SJCRH30 (cell line): ENCODE measurements around the gene ARL14EPL. TPM values are rescaled to one million over a fixed set of nuclear protein-coding genes. Genes with fewer than 3 reads are reported as not detected.

Source experiments
- DNase-seq, 2 experiments: peaks; one replicate each; pipeline ENCODE4 v3.0.0-alpha.2; 2015 to 2020
- H3K27ac ChIP-seq: fragments of 250-450 bp; sonication (Bioruptor Pico); 2 replicates; pipeline ENCODE4 v1.5.1; 2020; ENCODE audit warnings: mild to moderate bottlenecking, moderate library complexity
- H3K27me3 ChIP-seq: fragments of 250-450 bp; sonication (Bioruptor Pico); 2 replicates; pipeline ENCODE4 v1.5.1; 2020; ENCODE audit warnings: mild to moderate bottlenecking, moderate library complexity
- H3K36me3 ChIP-seq: fragments of 250-450 bp; sonication (Bioruptor Pico); 2 replicates; pipeline ENCODE4 v1.5.1; 2020; ENCODE audit warnings: mild to moderate bottlenecking, moderate library complexity
- H3K4me1 ChIP-seq: fragments of 250-450 bp; sonication (Bioruptor Pico); 2 replicates; pipeline ENCODE4 v1.5.1; 2020; ENCODE audit warnings: mild to moderate bottlenecking, moderate library complexity
- H3K4me3 ChIP-seq: fragments of 250-450 bp; sonication (Bioruptor Pico); 2 replicates; pipeline ENCODE4 v1.5.1; 2020; ENCODE audit warnings: mild to moderate bottlenecking, moderate library complexity
- H3K9me3 ChIP-seq: fragments of 250-450 bp; sonication (Bioruptor Pico); replicated peaks from 2 replicates; pipeline ENCODE4 v1.5.1; 2020; ENCODE audit warnings: mild to moderate bottlenecking, moderate library complexity
- total RNA-seq: library from RNA; depleted of rRNA; stranded (reverse); fragments of >200 nt; shearing (Covaris generic); gene quantifications from 2 replicates; pipeline ENCODE4 v1.2.3, GENCODE V29; 2014; rRNA removed

The ARL14EPL gene
- total RNA-seq, result 0.06 and 0.66 TPM in 2 replicates

DNA sequence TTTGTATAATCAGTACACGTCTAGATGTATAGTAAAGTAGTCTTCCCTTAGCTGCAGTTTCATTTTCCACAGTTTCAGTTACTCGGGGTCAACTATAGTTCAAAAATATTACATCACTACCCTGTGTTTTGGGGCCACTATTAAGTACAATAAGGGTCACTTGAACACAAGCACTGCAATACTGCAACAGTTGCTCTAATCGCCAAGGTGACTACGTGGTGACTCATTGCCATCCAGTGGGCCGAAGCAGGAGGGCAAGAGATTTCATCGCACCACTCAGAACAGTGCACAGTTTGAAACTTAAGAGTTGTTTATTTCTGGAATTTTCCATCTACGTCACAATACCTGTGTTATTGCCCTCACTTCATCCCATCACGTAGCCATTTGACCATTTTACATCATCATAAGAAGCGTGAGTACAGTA is at the start of gene ARL14EPL:
ARL14EPL (plus strand) TSS at position 379 of the 424 bp plus-strand sequence. CDS start 18,994 bp downstream, outside the sequence.
- Histone ChIP-seq H3K36me3 (no peaks in the 10 kb centered on the region), H3K27ac (peak within 1 kb of the TSS; percentile 26; the same call in 1 of the 2 replicates), H3K27me3 (no peaks in the 10 kb centered on the region; the same call in 1 of the 2 replicates), H3K9me3 (0 out of 2 replicates have a peak, but pooled peaks cover 3% of the 10 kb centered on the region), H3K4me1 (peaks cover 12% of the 10 kb centered on the region), H3K4me3 (no peak within 1 kb of the TSS)
- peak; percentile 75 to 87 for DNase-seq

DNA sequence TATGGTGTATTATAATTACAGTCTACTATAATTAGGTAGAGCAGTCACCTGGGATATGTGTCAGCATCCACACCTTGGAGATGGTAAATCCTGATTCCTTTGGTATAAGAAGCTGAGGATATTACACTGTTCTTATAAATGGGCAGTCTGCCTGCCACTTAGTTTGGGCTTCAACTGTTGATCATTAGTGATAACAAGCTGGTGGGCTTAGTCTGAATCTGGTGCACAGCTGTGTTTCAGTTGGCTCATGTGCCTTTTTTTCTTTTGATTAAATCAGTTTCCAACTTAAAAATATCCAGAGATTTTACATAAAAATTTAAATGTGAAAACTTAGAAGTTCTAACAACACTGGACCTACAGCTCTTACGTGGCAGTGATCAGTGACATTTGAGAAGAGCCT is 48.8 kb upstream of the ARL14EPL start:
- no peak for DNase-seq
- H3K27me3 ChIP-seq, result no peaks in the 10 kb centered on the region
- no peak overlapping the region for H3K4me3 ChIP-seq
- peaks cover 2% of the 10 kb centered on the region; the same call in 1 of the 2 replicates for H3K4me1 ChIP-seq
- no peaks in the 10 kb centered on the region for H3K9me3 ChIP-seq
- no peaks in the 10 kb centered on the region for H3K36me3 ChIP-seq
- no peak overlapping the region for H3K27ac ChIP-seq

DNA sequence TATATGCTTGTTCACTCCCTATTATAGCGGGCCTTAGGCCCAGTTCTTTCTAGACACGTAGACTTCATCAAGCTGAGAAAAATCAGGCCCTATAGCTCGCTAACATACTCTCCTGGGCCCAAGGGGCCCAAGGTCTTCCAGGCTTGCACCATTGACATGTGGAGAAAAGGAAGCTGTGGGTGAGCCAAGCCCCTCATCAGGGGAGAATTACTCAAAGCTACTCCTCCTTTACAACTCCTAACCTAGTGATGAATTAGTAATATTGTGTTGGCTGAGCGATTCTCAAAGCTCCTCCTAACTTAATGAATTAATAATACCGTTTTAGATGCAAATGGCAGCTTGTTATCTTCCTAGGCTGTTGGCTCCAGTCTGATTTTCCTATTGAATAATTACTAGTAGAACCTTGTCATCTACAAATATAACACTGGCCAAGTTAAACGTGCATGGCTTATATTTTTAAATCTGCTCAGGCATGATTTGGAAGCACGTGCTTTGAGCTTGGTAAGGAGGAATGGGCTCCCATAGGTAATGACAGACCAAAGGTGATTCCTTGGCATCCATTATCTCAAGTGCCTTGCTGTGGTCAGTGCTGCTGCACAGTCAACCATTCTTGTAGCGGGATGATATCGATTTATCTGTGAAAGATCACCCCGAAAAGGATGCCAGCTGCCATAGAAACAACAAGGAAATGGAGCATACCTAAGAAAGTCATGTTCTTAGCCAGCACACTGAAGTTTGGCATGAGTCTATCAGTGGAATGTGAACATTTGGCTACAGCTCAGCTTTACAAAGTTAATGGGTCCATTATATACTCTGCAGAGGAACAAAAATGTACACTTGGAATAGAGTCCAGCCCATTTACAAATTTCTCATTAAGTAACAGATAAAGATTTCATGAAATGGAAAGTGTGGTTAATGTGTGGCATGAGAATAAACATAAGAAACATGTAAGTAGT is 46.2 kb upstream of the ARL14EPL start:
- Histone ChIP-seq H3K4me3 (no peak overlapping the region), H3K27ac (no peak overlapping the region), H3K36me3 (no peaks in the 10 kb centered on the region), H3K4me1 (no peaks in the 10 kb centered on the region), H3K27me3 (no peaks in the 10 kb centered on the region), H3K9me3 (no peaks in the 10 kb centered on the region)
- DNase-seq, result no peak

DNA sequence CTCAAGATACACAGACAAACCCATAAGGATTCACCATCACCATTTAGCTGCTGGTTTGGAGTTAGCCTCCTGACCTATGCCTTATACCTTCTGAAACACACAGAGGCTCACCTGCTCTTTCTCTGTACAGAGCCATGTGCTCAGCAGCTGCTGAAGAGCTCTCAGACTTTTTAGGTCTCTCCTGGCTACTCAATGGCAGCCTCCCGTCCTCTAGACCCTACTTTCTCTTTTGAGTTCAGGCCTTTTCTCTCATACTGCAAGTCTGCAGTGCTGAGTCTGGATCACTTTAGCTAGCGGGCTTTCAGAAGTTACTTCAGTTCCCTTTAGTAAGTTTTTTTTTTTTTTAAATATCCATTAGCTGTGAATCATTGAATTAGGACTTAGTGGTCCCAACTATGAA is 44.3 kb upstream of the ARL14EPL start:
- no peaks in the 10 kb centered on the region for H3K36me3 ChIP-seq
- H3K27ac ChIP-seq, result no peak overlapping the region
- peak in 1 of 2 experiments; percentile 9 for DNase-seq
- H3K9me3 ChIP-seq, result no peaks in the 10 kb centered on the region
- H3K4me3 ChIP-seq, result no peak overlapping the region
- H3K4me1 ChIP-seq, result no peaks in the 10 kb centered on the region
- no peaks in the 10 kb centered on the region for H3K27me3 ChIP-seq

DNA sequence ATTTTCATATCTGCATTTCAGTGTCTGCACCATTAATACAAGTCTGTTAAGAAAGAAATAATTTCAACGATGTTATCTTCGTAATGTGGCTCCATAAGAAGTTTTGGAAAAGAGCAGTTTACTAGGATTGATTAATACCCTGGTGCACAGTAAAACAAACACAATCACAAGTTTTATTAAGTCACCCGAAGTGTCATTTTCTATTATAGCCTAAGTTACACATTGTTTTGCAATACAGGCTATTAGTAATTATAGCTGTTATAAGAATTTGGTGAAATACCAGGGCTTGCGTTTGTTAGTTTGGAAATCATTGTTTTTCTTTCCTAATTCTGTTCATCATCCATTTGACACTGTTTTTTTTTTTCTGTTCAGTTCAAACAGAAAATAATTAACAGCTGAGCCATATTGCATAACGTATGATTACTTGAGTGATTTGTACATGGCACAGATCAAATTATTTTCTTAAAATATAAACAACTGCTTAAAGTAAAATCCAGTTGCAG is 39.4 kb upstream of the ARL14EPL start:
- H3K27ac ChIP-seq, result no peak overlapping the region
- no peaks in the 10 kb centered on the region for H3K9me3 ChIP-seq
- H3K4me1 ChIP-seq, result no peaks in the 10 kb centered on the region
- DNase-seq, result no peak
- H3K36me3 ChIP-seq, result no peaks in the 10 kb centered on the region
- no peak overlapping the region for H3K4me3 ChIP-seq
- H3K27me3 ChIP-seq, result no peaks in the 10 kb centered on the region

DNA sequence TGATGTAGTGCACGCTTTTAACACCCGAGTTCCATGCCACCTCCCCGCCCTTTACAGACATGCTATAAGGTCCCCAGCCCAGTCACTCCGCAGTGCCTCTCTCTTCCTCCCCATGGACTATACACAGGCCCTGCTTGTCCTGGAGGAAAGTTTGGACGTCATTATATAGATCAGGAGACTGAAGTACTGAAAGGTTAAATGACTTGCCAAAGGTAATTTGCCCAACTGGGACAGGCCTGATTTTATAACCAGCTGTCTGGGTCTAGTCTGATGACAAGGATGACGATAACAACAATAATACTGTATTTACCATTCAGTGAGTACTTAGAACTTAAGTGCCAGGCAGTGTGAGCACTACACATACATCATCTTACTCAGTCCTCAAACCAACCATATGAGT is 36.9 kb upstream of the ARL14EPL start:
- no peaks in the 10 kb centered on the region for H3K36me3 ChIP-seq
- no peaks in the 10 kb centered on the region for H3K4me1 ChIP-seq
- H3K27me3 ChIP-seq, result no peaks in the 10 kb centered on the region
- no peak overlapping the region for H3K27ac ChIP-seq
- no peaks in the 10 kb centered on the region for H3K9me3 ChIP-seq
- H3K4me3 ChIP-seq, result no peak overlapping the region
- no peak for DNase-seq

DNA sequence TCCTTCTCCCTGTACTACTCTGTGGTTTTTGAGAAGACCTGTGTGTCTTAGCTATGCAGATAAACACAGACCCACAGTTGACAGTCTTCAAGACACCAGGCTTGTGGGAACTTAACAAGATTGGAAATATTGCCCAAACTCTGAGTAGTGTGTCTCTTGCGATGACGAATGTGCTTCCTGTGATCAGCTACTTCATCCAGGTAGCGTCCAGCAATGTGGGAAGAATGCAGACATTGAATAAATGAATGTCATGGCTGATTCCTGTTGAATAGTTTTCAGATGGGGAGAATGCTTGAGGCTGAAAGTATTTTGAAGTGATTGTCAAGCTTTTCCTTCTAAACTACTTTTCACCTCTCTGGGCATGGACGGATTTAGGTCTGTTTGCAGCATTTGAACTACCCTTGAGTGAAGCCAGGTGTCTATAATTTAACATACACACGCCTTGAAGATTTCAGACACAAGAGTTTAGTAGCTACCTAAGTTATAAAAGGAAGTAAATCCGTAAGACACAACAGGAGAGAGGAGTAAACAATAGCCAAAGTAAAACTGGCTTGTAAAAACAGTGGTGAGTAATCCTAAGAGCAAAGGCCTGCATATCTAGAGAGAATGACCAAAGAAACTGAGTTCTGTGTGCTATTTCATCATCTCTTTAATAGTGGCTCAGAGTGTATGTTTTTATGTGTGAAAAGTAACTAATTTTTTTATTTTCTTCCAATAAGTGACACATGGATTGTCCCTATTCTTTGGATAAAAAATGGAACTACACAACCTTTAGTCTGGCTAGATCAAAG is 30.0 kb upstream of the ARL14EPL start:
- Histone ChIP-seq H3K4me3 (no peak overlapping the region), H3K9me3 (no peaks in the 10 kb centered on the region), H3K4me1 (no peaks in the 10 kb centered on the region), H3K36me3 (no peaks in the 10 kb centered on the region), H3K27me3 (no peaks in the 10 kb centered on the region), H3K27ac (no peak overlapping the region)
- no peak for DNase-seq

DNA sequence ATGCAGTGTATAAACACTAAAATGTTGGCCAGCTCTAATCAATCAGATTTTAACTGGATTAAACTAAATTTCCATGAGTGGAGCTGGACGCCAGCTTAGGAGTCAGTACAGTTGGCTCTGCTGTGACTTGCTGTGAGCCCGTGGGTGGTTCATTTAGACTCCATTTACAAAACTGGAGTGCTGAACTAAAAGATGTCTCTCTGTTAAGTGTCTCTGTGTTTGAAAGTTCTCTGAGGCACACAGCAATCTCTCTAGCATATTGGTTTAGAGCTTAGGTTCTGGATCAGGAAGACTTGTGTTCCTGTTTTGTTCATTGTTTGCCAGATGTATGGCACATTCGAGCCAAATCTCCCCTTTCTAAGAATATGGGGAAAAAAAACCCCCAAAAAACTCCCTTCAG is 28.0 kb upstream of the ARL14EPL start:
- no peak overlapping the region for H3K27ac ChIP-seq
- 0 out of 2 replicates have a peak, but pooled peaks cover 2% of the 10 kb centered on the region for H3K9me3 ChIP-seq
- DNase-seq, result no peak
- no peaks in the 10 kb centered on the region for H3K27me3 ChIP-seq
- H3K36me3 ChIP-seq, result no peaks in the 10 kb centered on the region
- no peaks in the 10 kb centered on the region for H3K4me1 ChIP-seq
- H3K4me3 ChIP-seq, result no peak overlapping the region

DNA sequence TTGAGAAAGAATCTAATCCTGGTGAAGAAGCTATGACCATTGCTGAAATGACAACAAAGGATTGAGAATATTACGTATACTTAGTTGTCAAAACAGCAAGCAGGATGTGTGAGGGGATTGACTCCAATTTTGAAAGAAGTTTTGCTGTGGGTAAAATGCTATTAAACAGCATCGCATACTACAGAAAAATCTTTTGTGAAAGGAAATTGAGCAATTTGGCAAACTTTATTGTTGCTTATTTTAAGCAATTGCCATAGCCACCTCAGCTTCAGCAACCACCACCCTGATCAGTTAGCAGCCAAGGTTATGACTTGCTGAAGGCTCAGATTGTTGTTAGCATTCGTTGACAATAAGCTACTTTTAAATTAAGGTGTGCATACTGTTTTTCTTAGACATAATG is 22.5 kb upstream of the ARL14EPL start:
- H3K4me3 ChIP-seq, result no peak overlapping the region
- H3K27ac ChIP-seq, result no peak overlapping the region
- DNase-seq, result no peak
- H3K9me3 ChIP-seq, result 0 out of 2 replicates have a peak, but pooled peaks cover 2% of the 10 kb centered on the region
- H3K4me1 ChIP-seq, result no peaks in the 10 kb centered on the region
- no peaks in the 10 kb centered on the region for H3K36me3 ChIP-seq
- no peaks in the 10 kb centered on the region for H3K27me3 ChIP-seq

DNA sequence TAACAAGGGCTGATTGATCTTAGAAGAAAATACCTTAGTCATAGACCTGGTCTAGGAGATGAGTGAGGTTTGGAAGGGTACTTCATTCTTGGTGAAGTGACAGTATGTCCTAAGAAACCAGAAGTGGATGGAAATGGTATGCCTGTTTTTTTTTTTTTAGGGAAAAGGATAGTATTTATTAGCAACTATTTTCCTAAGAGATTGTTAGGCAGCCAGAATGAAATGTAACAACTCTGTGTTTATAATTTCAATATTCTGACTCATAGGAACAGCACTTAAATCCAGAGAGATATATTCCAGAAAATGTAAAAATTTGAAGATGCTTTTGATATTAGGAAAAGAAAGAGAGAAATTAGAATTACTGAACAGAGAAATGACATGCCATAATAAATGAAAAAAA is 21.2 kb upstream of the ARL14EPL start:
- DNase-seq, result no peak
- Histone ChIP-seq H3K4me3 (no peak overlapping the region), H3K9me3 (0 out of 2 replicates have a peak, but pooled peaks cover 2% of the 10 kb centered on the region), H3K36me3 (no peaks in the 10 kb centered on the region), H3K4me1 (no peaks in the 10 kb centered on the region), H3K27me3 (no peaks in the 10 kb centered on the region), H3K27ac (no peak overlapping the region)

DNA sequence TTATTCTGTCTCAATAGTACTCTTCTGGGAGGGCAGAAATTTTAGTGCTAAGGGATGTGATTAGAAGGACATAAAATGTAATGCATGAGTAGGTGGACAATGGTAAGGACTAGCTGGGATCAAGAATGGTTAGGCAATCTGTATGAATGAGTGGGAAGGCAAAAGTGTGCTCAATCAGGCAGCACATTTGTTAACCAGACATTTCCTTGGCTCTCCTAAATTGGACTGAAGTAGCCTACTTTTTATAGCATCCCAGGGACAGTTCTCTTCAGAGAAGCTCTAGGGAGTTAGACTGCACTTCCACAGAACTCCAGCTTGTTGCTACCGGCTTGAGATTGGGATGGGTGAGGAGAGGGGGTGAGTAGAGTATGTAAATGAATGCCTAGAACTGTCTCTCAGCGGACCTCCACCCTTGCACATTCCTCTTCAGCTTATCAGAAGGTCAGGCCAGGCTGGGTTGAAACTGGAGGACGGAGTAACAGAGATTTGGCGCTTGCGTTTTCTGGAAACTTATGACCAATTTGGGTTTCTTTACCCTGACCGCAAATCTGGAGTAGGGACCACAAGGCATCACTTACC is 19.0 kb upstream of the ARL14EPL start:
- Histone ChIP-seq H3K36me3 (no peaks in the 10 kb centered on the region), H3K27ac (no peak overlapping the region), H3K27me3 (no peaks in the 10 kb centered on the region), H3K4me1 (no peaks in the 10 kb centered on the region), H3K4me3 (no peak overlapping the region), H3K9me3 (no peaks in the 10 kb centered on the region)
- no peak for DNase-seq

DNA sequence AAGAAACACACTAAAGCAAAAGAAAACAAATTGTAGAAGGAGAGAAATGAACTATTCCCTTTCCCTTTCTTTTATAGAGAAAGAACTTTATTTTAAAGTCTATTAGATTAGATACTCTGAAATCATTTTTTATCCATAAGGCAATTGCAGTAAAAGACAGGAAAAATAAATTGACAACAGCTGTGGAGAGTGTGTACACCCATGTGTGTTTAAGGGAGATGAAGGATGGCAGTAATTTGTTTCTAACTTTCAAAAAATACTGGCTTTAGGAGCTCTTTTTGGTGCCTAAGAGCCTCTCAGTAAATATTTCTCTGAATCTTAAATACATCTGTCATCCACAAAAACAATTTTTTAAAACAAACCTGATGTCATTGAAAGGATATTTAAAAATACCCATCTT is 18.3 kb upstream of the ARL14EPL start:
- DNase-seq, result no peak
- no peaks in the 10 kb centered on the region for H3K4me1 ChIP-seq

DNA sequence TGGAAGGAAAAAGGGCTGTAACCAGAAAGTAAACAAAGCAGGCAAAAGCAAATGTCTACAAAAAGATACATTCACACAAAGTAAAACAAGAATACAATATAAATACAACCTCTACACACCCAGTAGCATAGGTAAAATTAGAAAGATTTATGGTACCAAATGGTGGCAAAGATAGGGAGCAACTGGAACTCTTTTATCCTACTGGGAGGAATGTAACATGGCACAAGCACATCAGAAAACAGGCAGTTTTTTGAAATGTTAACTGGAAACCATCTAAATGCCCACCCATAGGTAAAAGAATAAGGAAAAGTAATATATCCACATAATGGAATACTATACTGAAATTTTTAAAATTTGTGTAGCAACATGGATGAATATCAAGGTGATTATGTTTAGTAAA is 8.7 kb upstream of the ARL14EPL start:
- Histone ChIP-seq H3K36me3 (no peaks in the 10 kb centered on the region), H3K9me3 (0 out of 2 replicates have a peak, but pooled peaks cover 3% of the 10 kb centered on the region), H3K4me1 (no peaks in the 10 kb centered on the region; the same call in 1 of the 2 replicates), H3K27me3 (no peaks in the 10 kb centered on the region), H3K4me3 (no peak overlapping the region), H3K27ac (no peak overlapping the region)
- no peak for DNase-seq

More for the DNA sequence above, 18.3 kb upstream of the ARL14EPL start:
- no peak overlapping the region for H3K27ac ChIP-seq
- no peaks in the 10 kb centered on the region for H3K27me3 ChIP-seq
- no peak overlapping the region for H3K4me3 ChIP-seq
- no peaks in the 10 kb centered on the region for H3K36me3 ChIP-seq
- no peaks in the 10 kb centered on the region for H3K9me3 ChIP-seq

DNA sequence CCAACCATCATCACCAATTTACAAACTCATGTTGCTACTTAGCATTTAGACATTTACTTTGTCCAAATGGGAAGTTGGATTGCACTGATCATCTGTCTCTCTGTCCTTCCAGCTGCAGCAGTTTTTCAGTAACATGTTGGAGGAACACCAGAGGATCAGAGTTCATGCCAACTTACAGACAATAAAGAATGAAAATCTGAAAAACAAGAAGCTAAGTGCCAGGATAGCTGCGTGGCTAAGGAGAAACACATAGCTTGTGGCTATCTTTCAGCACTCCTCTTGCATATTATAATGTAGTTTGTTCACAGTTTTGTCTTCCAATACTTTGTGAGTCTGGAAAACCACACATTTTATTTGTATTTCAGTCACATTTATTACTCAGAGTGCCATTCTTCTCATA is 6.4 kb upstream of the ARL14EPL start:
- 0 out of 2 replicates have a peak, but pooled peaks cover 3% of the 10 kb centered on the region for H3K9me3 ChIP-seq
- no peaks in the 10 kb centered on the region for H3K27me3 ChIP-seq
- H3K36me3 ChIP-seq, result no peaks in the 10 kb centered on the region
- H3K4me1 ChIP-seq, result peaks cover 1% of the 10 kb centered on the region; the same call in 1 of the 2 replicates
- no peak overlapping the region for H3K27ac ChIP-seq
- DNase-seq, result no peak
- no peak overlapping the region for H3K4me3 ChIP-seq
